Testis (tissue), 3 donors: ENCODE data around the gene ST7. TPM values are rescaled to one million over a fixed set of nuclear protein-coding genes. Genes with fewer than 3 reads are reported as not detected.

Experiments used
- DNase-seq: peaks from one replicate; pipeline ENCODE4 v3.0.0-alpha.2; 2019
- H3K27ac ChIP-seq, 2 donors: fragments of 200-600 bp; sonication (generic); one replicate each; pipeline ENCODE4 v1.5.1; 2019
- H3K27me3 ChIP-seq: fragments of 200-600 bp; sonication (generic); one replicate; pipeline ENCODE4 v1.5.1; 2019
- H3K36me3 ChIP-seq: fragments of 200-600 bp; sonication (generic); one replicate; pipeline ENCODE4 v1.5.1; 2017; ENCODE audit warnings: low read depth; ENCODE audit errors: missing control alignments
- H3K4me1 ChIP-seq: fragments of 200-600 bp; sonication (generic); one replicate; pipeline ENCODE4 v1.5.1; 2019
- H3K4me3 ChIP-seq, 2 donors: fragments of 200-600 bp; sonication (generic); one replicate each; pipeline ENCODE4 v1.5.1; 2017 to 2019
- H3K9me3 ChIP-seq: fragments of 200-600 bp; sonication (generic); one replicate; pipeline ENCODE4 v1.5.1; 2017
- CTCF ChIP-seq, 3 experiments: fragments of 450-650 bp in 2 of 3; fragments of 200-600 bp in 1 of 3; sonication (generic) in 1 of 3; IDR thresholded peaks; one replicate each; pipeline ENCODE4 v1.5.1; 2016 to 2019; ENCODE audit warnings: antibody characterized with exemption in 3 of 3, mild to moderate bottlenecking in 2 of 3, moderate library complexity in 1 of 3
- POLR2A ChIP-seq: fragments of 450-650 bp; IDR thresholded peaks from one replicate; pipeline ENCODE4 v1.6.1; 2017; ENCODE audit warnings: antibody characterized with exemption, mild to moderate bottlenecking, moderate library complexity
- WGBS, 2 donors: methylation state at CpG; one replicate each; pipeline ENCODE4 v1.1.5; 2018; 5-methylcytosine and 5-hydroxymethylcytosine counted together
- intact Hi-C: fragments of 100-400 bp; cut with DNase I; formaldehyde crosslinking; loops from one replicate; pipeline ENCODE4 v1.15.1; 2023; ENCODE audit warnings: low total_unique reads
- polyA plus RNA-seq: library from polyadenylated mRNA; stranded (reverse); fragments of 350-450 nt; fragmentation: Illumina TruSeq; extraction: RNeasy Lipid Tissue Mini Kit (QIAGEN cat#74804); gene quantifications from one replicate; pipeline ENCODE4 v1.2.3, GENCODE V29; 2014; ENCODE audit warnings: low read depth, low replicate concordance; ENCODE audit not compliant: insufficient read depth
- total RNA-seq, 2 donors: library from RNA; depleted of rRNA; stranded (reverse); fragments of >200 nt; gene quantifications; one replicate each; pipeline ENCODE4 v1.2.3, GENCODE V29; 2016

Gene ST7
- total and polyA plus RNA-seq, 3 donors from 2014 or later = 15.9 to 25.3 (median 23.2) TPM

DNA sequence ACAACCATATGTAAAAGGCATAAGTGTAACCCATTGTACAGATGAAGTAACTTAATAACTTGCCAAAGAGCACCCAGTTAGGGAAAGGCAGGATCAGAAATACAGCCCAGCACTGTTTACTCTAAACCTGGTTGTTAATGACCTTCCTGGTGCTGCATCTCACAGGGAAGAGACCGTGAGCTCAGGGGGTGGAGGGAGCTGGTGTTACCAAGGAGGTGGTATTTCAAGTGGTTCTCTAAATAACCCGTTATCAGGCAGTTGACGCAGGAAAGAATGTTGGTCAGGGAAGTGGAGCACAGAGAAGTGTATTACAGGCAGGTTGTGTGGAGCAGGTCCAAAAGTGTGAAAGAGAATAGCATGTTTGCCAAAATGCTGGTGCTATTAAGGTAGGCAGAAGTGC, 4.4 kb upstream of the ST7 start:
- 68 to 73% methylated on average over 3 of the region's 3 CpGs for whole genome bisulfite sequencing, 2 donors
- TF ChIP-seq POLR2A = no peak
- TF ChIP-seq CTCF (IDR thresholded peaks at IDR 0.05) = no peak
- Histone ChIP-seq H3K27me3 (no peaks in the 10 kb centered on the region), H3K9me3 (no peaks in the 10 kb centered on the region), H3K4me1 (peaks cover 13% of the 10 kb centered on the region), H3K36me3 (no peaks in the 10 kb centered on the region), H3K27ac (no peak overlapping the region), H3K4me3 (no peak overlapping the region)
- intact Hi-C loops = no loop called here
- no peak for DNase-seq

DNA sequence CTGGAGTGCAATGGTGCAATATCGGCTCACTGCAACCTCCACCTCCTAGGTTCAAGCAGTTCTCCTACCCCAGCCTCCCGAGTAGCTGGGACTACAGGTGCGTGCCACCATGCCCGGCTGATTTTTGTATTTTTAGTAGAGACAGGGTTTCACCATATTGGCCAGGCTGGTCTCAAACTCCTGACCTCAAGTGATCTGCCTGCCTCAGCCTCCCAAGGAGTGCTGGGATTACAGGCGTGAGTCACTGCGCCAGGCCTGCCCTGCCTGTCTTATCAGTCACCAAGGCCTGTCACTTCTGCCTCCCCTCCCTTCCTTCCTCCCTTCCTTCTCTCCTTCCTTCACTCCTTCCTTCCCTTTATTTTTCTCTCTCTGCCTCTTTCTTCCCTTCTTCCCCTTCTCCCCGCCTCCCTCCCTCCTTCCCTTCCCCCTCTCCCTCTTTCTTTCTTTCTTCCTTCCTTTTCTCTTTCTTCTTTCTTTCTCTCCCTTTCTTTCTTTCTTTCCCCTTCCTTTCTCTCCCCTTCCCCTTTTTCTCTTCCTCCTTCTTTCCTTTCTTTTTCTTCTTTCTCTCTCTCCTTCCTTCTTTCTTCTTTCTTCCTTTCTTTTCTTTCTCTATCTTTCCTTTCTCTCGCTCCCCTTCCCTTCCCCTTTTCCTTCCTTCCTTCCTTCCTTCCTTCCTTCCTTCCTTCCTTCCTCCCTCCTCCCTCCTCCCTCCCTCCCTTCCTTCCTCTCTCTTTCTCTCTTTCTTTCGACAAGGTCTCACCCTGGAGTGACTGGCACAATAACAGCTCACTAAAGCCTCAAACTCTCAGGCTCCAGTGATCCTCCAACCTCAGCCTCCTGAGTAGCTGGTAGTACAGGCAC, 3.1 kb upstream of the ST7 start:
- H3K36me3 ChIP-seq = no peaks in the 10 kb centered on the region
- DNase-seq = no peak
- WGBS, 2 donors = 91 to 94% methylated on average over 9 of the region's 9 CpGs
- intact Hi-C loops = no loop called here
- H3K9me3 ChIP-seq = no peaks in the 10 kb centered on the region
- no peak overlapping the region for H3K27ac ChIP-seq
- H3K4me1 ChIP-seq = peaks cover 14% of the 10 kb centered on the region
- H3K27me3 ChIP-seq = no peaks in the 10 kb centered on the region
- no peak overlapping the region for H3K4me3 ChIP-seq
- no peak for TF ChIP-seq CTCF (IDR thresholded peaks at IDR 0.05)
- no peak for TF ChIP-seq POLR2A

DNA sequence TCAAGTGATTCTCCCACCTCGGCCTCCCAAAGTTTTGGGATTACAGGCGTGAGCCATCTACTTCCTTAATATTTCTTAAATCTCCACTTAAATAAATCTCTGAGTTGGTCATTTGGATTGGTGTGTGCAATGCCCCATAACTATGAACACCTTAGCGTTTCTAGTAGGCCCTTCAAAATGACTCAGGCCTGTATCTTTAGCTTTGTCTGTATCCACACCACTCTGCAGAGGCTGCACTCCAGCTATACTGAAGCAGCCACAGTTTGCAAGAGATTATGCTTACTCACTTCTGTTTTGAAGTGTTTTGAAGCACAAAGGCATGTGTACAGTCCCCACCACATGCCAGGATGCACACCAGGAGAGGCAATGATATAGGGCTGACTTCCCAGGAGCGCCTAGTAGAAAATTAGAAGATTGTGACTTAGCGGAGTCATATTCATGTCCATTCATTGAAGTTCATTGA, 2.4 kb upstream of the ST7 start:
- WGBS, 2 donors = 90 to 93% methylated on average over 5 of the region's 5 CpGs
- peaks cover 21% of the 10 kb centered on the region for H3K4me1 ChIP-seq
- no peak for DNase-seq
- no peak for TF ChIP-seq CTCF (IDR thresholded peaks at IDR 0.05)
- no peak for TF ChIP-seq POLR2A
- no peaks in the 10 kb centered on the region for H3K27me3 ChIP-seq
- H3K36me3 ChIP-seq = no peaks in the 10 kb centered on the region
- no peak overlapping the region for H3K27ac ChIP-seq
- H3K4me3 ChIP-seq = no peak overlapping the region
- intact Hi-C loops = no loop called here
- no peaks in the 10 kb centered on the region for H3K9me3 ChIP-seq

- Histone ChIP-seq H3K27me3 (no peaks in the 10 kb centered on the region), H3K4me3 (no peak overlapping the region), H3K4me1 (peaks cover 27% of the 10 kb centered on the region), H3K36me3 (no peaks in the 10 kb centered on the region), H3K27ac (no peak overlapping the region), H3K9me3 (no peaks in the 10 kb centered on the region)
- DNase-seq = peak; percentile 28
- TF ChIP-seq CTCF (IDR thresholded peaks at IDR 0.05) = no peak
- no peak for TF ChIP-seq POLR2A
- intact Hi-C loops = no loop called here
- WGBS, 2 donors = 65 to 68% methylated on average over 17 of the region's 17 CpGs
These were observed 1.7 kb upstream of the ST7 start for GRCh38 chr7:116951366-116952292.
